Suppressor macrophage treated with lipopolysaccharide for 1 hour (primary cell): ENCODE results near the gene SEMA3E.
"Not testable (repeated sequence)": the region's sequence is repeated elsewhere in the genome, so short reads cannot be mapped to it uniquely, and the experiment has no call there.

ENCODE experiments used
- DNase-seq, 3 donors: peaks; one replicate each; pipeline ENCODE4 v3.0.0-alpha.2; 2020 to 2022

Gene SEMA3E

DNA sequence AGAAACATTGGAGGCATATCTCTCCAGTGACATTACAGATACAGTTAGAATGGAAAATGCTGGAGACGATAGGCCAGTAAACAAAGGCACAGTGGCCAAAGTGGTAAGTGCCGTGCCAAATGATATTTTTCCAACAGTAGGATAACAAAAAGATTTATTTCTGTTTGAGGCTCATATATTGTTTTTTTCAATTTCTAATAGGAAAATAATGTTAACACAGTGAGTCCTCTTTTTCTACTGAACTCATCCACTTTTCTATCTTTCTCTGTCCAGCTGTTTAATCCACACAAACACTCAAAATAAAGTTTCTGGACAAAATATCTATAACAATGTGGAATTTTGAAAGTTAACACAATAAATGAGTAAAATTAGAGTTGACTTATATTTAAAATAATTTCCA lies 201.3 kb downstream of the SEMA3E start:
- no peak for DNase-seq

DNA sequence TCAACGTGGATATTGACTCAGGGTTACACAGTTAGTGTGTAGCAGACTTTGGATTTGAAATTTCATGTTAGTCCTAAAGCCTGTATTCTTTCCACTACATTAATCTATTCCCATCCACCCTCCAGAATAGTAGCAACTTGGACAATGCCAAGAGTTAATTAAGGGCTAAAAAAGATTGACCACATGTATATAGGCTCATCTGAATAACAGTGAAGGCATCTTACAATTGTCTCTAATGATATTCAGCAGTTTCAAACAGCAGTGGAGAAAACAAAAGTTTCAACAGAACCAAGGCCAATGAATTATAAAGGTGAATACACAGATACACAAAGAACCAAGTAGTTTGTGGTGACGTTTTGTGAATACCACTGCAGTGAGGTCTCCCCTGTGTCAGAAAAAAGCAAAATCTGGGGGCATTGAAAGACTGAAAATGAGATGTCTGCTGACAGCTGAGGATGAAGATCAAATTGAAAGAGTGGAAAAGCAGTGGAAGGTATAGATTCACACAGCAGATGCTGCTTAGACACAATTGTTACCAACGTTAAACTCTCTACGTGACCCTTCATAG lies 202.8 kb downstream of the SEMA3E start:
- no peak for DNase-seq

DNA sequence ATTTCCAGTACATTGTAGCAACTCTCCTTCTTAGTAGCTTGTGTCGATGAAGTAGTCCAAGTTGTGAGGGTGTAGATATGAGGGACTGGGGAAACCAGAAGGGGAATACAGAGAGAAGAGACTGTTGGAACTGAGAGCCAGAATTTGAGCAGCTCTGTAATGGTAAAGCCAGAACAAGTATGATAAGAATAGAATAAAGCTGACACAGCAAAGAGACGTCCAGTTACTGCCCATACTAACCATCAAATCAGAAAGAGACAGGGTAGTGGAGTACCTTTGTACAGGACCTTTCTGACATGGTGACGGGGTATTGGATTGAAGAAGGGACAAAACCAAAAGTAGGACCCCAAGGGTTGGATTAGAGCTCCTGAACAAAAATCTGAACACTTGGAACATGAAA lies 206.0 kb downstream of the SEMA3E start:
- no peak for DNase-seq

DNA sequence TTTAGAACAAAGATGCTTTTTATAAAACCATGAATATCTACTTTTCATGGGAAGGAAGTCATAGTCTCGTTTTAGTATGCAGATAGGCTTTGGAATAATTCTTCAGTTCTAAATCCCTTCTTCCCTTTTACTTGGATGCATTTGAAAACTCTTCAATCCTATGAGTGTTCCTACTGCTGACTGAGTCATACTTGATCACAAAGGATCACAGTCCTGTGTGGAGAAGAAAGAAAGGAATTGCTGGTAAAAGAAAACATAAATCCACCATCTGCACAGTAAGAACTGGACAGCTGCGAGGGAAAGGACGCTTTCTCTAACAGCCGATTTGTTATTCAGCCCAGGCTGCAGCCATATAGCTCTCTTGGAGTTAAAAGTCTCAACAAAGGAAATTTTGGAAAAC lies 209.9 kb downstream of the SEMA3E start:
- no peak for DNase-seq

DNA sequence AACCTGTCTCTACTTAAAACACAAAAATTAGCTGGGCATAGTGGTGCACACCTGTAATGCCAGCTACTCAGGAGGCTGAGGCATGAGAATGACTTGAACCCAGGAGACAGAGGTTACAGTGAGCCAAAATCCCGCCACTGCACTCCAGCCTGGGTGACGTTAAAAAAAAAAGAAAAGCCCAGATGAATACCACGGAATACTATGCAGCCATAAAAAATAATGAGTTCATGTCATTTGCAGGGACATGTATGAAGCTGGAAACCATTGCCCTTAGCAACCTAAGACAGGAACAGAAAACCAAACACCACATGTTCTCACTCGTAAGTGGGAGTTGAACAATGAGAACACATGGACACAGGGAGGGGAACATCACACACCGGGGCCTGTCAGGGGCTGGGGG lies 218.7 kb downstream of the SEMA3E start:
- not testable (repeated sequence) for DNase-seq

DNA sequence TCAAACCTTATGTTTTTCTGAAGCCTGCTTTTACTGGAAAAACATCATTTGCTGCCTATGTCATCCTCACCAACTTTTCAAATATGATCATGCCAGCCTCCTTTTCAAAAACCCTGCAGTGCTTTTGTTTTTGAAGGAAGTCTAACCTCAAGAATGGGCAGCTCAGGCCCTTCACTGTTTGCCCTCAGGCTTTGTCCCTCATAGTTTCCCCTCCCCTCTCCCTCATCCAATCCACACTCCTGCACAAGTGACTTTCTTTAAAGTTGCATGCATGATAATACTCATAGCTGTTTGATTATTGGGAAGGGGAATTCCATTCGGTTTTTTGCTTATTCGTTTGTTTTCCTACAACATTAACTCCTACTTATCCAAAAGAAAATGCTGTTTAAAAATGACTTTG lies 219.4 kb downstream of the SEMA3E start:
- DNase-seq, result no peak

DNA sequence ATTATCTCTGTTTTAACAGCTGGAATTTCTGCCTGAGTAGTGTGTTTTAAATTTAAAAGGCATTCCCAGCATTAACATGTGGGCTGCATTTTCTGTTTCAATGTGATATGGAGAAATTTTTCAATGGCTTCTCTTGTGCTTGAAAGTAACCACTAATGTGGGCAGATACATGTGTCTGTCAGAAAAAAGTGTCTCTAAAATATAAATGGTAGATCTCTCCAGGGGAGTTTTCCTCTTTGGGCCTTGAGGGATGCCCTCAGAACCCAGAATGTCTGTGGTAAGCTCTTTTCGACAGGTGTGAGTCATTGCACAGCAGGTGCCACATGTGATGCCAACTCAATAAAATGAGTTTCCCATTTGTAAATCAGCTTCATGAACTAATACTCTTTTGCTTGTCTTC lies 221.1 kb downstream of the SEMA3E start:
- DNase-seq, result no peak

DNA sequence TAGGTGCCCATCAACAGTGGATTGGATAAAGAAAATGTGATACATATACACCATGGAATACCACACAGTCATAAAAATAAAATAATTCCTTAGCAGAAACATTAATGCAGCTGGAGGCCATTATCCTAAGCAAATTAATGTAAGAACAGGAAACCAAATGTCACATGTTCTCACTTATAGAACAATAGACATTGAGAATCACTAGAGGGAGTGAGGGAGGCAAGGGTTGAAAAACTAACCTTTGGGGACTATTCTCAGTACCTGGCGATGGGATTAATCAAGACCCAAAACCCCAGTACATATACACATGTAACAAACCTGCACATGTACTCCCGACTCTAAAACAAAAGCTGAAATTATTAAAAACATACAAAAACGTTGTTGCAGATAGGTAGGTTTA lies 222.6 kb downstream of the SEMA3E start:
- DNase-seq, result no peak

DNA sequence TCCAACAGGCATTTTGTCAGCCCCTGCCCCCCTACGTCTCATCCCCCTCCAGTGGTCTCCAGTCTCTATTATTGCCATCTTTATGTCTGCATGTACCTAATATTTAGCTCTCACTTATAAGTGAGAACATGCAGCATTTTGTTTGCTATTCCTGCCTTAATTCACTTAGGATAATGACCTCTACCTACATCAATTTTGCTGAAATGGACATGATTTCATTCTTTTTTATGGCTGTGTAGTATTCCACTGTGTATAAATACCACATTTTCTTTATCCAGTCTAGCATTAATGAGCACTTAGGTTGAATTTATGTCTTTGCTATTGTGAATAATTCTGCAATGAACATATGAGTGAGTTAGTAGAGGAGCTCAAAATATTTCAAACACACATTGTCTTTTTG lies 229.9 kb downstream of the SEMA3E start:
- DNase-seq, result no peak

DNA sequence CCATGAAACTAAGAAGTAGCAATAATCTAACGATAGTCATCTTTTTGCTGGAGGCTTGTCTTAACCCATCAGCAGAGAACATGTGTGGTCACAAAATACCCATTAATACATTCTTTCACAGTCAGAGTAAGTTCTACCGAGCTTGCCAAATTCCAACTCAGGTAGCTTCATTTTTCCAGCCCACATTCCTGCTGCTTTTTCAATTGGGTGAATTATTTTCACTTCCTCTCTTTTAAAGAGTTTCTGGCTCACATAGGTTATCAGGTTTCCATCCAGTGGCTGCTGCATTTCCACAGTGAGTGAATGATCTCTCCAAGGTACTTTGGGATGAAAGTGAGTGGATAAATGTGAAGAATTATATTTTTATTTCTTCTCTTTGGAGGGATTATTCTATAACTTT lies 233.1 kb downstream of the SEMA3E start:
- DNase-seq, result no peak

DNA sequence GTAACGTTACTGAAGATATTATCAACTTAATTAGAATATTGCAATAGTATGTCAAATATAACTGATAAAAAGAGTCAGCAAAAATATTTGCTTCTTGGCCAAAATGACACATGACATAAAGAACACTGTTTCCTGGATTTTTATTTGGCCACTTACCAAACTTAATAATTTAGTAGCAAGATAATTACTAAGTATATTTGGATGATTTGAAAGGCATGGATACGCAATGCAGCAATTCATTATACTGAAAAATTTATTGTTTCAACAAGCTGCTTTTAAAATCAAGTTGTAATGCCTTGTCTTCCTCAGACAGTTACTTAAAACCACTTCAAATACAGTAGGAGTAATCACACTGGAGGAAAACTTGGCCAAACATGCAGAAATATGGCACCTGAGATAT lies 234.0 kb downstream of the SEMA3E start:
- no peak for DNase-seq

DNA sequence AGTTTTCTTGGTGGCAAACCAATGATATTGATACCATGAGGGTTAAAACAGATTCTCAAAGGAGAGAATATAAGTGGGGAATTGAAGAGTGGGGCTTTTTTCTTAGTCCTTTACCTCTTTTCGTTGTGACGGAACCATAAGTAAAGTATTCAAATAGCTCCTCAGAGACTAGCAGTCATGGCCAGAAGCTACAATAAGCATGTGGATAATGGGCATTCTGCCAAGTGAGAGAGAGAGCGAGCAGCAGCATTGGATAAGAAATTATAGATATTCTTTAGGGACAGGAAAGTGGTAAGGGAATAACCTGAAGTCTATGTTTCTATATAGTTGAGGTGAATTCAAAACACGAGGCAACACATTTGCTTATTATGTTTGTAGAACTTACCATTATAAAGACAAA lies 235.1 kb downstream of the SEMA3E start:
- no peak for DNase-seq

DNA sequence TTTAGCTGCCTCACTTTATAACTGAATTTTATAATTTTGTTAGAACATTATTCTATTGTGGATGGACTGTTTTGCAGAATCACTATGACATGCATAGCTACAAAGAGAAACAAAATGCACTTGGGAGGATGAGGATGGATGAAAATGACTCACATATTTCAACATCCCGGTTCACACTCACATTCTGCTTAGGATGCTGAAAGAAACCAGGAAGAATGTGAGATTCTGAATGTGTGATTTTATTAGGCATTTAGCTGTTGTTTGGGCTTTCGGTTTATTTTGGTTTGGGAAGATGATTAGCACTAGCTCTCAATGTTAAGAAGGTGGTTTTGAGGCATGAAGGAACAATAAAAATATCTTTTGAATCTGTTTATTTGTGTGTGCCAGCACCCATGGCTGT lies 235.5 kb downstream of the SEMA3E start:
- DNase-seq, result peak in 1 of 3 donors; percentile 1

DNA sequence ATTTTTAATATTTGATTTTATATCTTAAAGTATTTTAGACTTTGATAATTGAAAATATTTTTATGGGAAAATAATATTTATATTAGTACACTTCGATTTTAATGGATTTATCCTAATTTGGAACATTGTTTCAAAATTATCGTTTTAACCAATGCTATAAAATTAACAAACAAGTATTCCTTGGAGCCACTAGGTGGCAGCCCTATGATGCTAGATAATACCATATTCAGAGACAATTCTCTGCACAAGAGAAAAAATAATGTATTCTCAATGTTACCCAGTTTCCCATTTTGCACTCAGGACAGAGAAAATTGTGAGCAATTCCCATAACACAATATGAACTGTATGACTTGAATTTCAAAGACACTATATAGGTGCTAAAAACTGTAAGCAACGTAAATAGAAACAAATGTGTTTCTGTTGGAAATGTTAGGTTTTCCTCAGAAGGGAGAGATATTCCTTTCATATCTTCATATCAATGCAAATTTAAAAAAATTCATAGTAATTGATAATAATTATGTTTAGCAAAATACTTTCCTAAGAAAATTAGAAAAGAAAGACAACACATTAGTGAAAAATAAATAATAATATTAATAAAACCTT lies 237.8 kb downstream of the SEMA3E start:
- peak; percentile 35 to 53 (median 41) for DNase-seq

DNA sequence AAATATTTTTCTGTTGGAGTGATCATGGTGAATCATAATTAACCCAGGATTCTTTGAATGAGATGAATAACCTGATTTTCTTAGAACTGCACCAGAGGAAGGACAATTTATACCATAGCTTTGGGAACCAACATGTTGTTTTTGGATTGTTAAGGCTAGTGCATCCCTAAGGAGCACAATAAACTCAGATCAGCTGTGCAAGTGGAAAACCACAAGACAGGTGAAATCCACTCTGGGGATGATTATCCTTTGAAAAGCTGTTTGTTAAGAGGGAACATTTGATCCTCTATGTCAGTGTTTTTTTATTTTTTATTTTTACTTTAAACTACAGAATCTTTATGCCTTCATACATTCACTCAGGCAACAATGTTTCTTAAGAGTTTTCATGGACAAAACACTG lies 254.2 kb downstream of the SEMA3E start:
- DNase-seq, result no peak

DNA sequence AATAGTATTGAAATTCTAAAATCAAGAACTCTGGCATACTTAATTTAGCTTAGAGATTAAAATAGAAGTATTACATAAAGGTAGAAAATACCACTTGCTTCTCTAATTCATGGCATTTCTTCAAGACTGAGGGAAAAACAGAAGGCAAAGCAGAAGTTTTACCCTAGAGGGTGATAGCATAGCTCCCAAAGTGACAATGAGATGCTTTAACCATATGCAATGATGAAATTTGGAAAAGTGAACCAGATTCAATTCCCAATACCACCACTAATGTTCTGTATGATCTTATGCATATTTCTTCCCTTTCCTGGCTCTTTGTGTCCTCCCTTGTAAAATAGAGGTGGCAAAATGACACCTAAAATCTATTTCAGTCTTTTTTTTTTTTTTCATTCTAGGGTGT lies 260.5 kb downstream of the SEMA3E start:
- no peak for DNase-seq

DNA sequence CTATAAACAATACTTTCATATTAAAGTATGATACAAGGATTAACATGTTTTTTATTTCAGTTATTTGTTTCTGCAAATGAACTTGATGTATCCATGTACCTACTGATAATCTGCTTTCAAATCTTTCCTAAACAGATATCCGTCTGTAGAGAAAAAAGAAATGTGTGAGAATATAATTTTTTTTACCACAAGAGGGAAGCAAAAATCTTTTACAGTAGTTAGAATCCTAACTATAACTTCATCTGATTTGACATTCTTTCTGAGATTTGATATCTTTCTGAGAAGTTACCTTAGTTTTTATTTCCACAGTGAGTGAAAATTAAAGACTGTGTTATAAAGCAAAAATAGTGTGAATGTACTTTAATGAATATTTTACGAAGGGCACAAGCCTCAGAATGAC lies 282.3 kb downstream of the SEMA3E start:
- DNase-seq, result no peak

DNA sequence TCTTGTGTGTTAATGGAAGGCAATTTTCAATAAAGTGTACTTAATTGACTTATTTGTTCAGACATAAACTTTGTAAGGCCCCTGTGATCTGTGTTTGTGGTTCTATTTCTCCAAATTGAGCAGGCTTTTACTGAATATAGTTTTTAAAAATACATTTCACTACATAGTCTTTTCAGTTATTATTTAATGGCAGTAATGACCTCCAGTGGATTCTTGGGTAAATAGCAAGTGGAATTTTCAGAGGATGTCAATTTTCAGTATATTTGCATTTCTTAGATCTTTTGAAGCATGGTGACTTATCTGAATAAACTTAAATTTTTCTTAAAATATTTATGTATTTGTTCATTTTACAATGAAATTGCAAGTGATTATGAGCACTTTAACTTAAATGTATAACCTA lies 283.2 kb downstream of the SEMA3E start:
- no peak for DNase-seq

DNA sequence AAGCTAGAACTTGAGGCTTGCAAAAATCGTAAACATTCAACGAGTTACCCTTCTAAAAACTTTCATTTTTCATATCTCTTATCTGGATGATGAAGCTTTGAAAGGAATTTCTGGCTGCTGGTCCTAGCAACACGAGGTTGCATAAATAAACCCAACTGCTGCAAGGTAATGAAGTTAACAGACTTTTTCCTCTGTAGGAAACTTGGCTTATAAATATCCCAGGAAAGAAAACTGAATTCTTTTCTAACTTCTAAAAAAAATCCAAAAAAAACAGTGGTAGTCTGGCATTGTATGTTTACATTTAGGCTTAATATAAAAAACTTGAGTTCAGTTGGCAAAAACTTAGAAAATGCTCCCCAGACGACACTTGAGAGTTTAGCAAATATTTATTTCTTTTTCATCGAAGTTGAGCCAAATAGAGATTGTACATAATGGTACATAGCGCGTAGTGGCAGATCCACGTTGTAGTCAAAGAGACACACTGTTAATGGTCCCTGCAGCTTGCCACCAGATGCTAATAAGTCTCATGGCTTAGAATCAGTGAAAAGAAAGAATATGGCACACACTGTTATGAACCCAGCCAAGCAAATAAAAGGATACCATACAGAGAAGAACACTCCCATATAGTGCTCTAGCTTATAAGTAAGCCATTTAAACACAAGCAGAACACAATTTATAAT lies 285.9 kb downstream of the SEMA3E start:
- no peak for DNase-seq

DNA sequence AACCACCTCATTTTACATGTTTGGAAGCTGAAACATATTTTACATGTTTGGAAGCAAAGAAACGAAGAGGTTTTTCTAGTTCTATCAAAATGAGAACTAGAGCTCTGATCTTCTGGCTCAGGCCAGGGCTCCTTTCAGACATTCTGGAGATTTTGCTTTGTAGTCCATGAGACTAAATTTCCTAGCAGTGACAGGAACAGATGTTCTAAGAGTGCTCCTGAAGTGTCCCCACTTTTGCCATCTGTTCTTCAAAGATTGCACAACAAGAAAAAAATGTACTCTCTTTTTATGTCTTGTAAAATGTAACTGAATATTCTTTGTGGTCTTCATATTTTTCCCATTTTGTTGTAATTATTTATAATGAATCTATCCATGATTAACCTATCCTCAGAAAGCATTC lies 289.8 kb downstream of the SEMA3E start:
- no peak for DNase-seq

DNA sequence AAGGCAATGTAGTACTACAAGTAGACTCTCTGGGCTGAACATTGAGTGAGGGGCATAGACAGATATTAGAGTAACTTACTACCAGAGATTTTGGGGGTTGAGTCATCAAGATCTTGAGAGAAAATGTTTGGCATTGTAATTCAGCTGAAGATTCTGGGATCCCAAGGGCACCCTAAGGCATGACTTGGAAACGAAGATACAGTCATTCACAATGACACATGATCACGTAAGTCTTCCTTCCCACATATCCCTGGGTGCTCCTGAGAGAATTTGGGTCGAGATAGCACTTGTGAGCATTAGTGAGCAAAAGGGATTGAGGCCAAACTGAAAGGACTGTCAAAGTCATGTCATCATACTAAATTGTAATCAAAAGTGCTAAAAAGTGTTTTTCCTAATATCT lies 293.8 kb downstream of the SEMA3E start:
- no peak for DNase-seq

DNA sequence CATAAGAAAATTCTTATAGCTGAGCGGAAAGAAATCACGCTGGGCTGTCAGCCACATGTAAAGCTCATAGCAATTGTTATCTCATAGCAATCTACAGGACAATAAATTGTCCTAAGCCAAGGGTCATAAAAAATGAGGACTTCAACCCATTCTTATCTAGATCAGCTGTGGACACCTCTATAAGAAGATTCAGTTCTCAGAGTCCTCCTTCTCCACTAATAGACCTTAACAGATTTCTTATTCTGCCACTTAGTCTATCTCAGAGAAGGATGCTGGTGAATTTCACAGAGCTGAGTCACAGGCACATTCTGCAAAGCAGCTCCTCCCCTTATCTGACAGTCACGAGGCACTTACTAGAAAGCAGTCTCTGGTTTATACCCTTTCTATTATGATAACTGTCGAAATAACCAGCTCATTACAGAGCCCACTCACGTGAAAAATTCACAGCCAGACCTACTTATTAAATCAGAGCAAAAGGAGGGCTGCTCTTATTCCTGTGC lies 300.9 kb downstream of the SEMA3E start:
- DNase-seq, result no peak

DNA sequence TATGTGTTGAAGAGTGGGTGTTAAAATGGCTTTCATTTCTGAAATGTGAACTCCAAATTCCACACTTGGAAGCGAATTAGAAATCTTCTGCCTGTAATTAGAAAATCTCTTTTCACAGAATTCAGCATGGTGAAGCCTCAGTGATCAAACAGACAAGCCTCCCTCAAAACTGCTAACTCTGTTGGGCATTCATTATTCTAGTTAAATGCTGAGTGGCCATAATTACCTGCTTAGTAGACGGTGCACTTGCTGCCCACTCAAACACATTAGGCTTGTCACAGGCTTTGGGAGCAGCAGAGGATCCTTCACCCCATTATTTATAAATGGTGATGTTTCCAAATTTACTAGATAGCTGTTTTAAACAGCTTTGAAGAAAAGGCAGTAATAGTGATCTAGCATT lies 309.0 kb downstream of the SEMA3E start:
- no peak for DNase-seq

DNA sequence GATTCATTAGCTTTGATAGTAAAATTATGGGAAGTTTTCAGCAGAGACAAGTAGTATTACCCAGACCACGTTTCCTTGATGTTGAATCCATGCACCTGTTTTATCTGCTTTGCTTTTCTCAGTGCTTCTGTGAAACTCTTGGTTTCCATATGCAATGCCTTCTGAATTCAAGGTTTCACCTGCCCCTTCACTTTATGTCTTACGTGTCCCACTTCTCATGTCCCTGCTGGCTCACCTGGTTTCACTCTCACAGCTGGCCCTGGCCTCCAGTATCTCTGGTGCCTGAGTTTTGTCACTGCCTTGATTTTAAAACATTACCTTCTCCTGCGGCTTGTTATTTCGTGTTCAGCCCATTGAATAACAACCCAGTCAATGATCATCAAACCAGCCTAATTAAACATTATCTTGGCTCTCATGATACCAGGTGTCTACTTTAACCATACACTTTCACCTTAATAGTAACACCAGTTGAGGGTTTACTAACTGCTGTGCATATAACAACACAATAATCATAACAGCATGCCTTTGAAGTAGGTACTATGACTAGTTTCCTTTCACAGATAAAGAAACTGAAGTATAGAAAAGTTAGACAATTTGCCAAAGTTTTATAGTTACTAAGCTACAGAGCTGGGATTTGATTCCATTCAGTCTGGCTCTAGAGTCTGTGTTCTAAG lies 310.5 kb downstream of the SEMA3E start:
- DNase-seq, result no peak
